Frontal cortex (tissue), 4 donors: Measurements from ENCODE around the gene PA2G4. TPM values are rescaled to one million over a fixed set of nuclear protein-coding genes. Genes with fewer than 3 reads are reported as not detected.
"Not testable (repeated sequence)": the region's sequence is repeated elsewhere in the genome, so short reads cannot be mapped to it uniquely, and the experiment has no call there.

Experiments used
- DNase-seq, 2 donors: peaks; one replicate each; pipeline ENCODE4 v3.0.0; 2012; ENCODE audit warnings: low spot score in 2 of 2
- FAIRE-seq: peaks from 2 replicates; lab custom pipeline; 2012; peaks lifted over from hg19 to GRCh38; lab: Jason Lieb, UNC
- total RNA-seq: library from RNA; depleted of rRNA; stranded (reverse); fragments of >200 nt; gene quantifications from one replicate; pipeline ENCODE4 v1.2.3, GENCODE V29; 2014
- donor health status: control.
- donor health status: control.
- donor health status: control.

PA2G4 gene
- total RNA-seq, 1 donor from 2014 or later = 74.6 TPM

GRCh38 chr12:56097738-56098137, 6.6 kb upstream of the PA2G4 start:
- FAIRE-seq (no peak), DNase-seq (no peak)

DNA sequence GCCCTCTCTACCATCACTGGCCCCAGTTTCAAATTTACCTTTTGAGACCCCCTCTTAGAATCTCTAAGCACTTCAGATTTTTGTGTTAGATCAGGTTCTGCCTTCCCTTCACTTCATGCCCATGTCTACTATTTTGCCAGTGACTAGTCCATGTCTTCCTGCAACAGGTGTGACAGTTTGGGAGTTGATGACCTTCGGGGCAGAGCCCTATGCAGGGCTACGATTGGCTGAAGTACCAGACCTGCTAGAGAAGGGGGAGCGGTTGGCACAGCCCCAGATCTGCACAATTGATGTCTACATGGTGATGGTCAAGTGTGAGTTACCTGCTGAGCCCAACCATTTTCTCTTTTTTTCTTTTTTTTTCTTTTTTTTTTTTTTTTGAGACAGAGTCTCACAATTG, 5.8 kb upstream of the PA2G4 start:
- no peak for FAIRE-seq
- DNase-seq = no peak

- DNase-seq (no peak), FAIRE-seq (no peak)
Measured at GRCh38 chr12:56099787-56100186, 4.6 kb upstream of the PA2G4 start.

DNA sequence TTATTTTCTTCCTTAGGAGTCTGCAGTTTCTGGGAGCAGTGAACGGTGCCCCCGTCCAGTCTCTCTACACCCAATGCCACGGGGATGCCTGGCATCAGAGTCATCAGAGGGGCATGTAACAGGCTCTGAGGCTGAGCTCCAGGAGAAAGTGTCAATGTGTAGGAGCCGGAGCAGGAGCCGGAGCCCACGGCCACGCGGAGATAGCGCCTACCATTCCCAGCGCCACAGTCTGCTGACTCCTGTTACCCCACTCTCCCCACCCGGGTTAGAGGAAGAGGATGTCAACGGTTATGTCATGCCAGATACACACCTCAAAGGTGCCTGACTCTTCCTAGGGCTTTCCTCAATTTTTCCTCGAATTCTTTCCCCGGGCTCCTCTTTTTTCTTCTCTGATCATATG, 3.3 kb upstream of the PA2G4 start:
- FAIRE-seq = no peak

GRCh38 chr12:56102683-56103065, 1.7 kb upstream of the PA2G4 start:
- FAIRE-seq = no peak
- no peak for DNase-seq

More for the DNA sequence above, 3.3 kb upstream of the PA2G4 start:
- no peak for DNase-seq

DNA sequence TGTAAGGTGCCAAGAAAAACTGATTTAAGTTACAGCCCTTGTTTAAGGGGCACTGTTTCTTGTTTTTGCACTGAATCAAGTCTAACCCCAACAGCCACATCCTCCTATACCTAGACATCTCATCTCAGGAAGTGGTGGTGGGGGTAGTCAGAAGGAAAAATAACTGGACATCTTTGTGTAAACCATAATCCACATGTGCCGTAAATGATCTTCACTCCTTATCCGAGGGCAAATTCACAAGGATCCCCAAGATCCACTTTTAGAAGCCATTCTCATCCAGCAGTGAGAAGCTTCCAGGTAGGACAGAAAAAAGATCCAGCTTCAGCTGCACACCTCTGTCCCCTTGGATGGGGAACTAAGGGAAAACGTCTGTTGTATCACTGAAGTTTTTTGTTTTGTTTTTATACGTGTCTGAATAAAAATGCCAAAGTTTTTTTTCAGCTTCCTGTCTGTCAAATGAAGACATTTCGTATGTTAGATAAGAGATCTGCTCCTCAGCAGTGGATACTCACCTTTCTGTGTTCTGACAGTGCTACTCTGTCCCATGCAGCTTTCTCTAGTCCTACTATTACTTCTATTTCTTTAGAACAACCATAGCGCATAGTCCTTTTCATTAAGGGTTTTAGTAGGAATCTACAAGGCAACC, 1.2 kb upstream of the PA2G4 start:
- FAIRE-seq (no peak), DNase-seq (no peak)

DNA sequence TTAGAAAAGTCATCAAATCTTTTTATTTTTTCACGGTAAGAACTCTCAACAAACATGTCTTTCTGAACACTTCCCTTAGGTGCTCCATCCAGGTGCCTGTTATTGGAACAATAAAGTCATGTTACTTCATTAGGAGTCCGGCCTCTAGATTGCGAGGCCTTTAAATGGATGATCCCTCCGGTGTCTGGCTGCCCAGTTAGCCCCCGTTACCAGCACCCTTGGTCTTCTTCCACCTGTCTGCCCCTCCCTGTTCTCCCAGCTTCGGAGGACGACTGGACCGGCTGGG, 593 bp upstream of the PA2G4 start:
- no peak for FAIRE-seq

DNA sequence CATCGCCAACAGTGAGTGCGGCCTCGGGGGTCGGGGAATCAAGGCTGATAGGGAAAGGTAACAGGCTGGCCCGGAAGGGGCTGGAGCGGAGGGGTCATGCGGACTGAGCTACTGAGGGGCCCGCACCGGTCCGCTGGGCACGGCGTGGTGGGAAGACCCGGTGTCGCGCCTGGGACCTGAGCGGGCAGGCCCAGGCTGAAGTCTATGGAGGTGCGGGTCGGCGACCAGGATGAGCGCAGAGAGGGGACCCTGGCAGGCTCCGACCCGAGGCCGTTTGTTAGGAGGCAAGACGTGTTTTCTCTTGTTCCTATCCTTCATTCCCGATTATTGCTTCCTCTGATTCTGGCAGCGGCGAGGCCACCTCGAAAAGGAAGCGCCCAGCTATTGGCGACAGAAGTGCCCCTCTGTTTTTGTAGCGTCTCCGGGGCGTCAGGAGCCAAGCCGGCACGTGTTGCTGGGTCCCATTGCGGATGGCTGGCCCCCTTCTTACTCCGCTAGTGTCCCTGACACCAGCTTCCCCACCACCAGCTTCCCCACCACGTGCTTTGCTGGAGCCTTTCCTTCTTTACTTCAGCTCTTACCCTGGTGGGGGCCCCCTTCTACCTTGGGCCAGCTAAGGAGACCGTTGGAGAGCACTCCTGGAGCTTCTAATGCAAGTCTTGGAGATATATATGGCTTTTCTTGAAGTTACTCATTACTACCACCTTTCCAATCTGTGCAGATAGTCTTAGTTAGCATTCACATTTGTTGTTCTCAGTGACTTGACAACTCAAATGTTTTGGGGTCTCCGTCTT, 653 bp downstream of the PA2G4 start:
- DNase-seq = no peak
- FAIRE-seq = no peak

More for the DNA sequence above, 593 bp upstream of the PA2G4 start:
- no peak for DNase-seq

- no peak for FAIRE-seq
- no peak for DNase-seq
Measured at GRCh38 chr12:56105609-56105902, 1.2 kb downstream of the PA2G4 start.

DNA sequence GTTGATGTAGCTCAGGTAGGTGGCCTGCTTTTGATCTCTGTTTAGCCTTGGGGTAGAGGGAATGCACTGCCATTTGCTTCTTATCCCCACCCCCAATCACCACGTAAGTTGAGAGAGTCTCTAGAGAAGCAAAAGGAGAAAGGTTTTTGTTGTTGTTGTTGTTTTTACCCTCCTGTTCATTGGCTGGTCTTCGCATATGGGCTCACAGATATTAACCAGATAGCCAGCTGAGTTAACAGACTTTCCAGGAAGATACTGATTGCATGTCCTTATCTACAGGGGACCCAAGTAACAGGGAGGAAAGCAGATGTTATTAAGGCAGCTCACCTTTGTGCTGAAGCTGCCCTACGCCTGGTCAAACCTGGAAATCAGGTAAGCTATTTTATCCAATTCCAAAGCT, 2.9 kb downstream of the PA2G4 start:
- FAIRE-seq (no peak), DNase-seq (no peak)

DNA sequence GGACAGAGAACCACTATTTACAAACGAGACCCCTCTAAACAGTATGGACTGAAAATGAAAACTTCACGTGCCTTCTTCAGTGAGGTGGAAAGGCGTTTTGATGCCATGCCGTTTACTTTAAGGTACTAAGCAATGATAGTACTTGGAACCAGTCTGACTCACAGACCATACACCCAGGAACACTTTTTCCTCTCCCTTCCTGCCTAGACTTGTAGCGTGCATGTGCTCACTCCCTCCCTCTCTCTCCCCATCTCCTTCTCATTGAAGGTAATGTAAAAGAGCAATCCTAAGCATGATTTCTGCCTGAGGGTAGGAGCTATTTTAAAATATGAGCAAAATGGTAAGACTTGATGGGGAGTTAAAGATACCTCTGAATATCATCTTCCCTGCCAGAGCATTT, 6.2 kb downstream of the PA2G4 start:
- FAIRE-seq = no peak
- DNase-seq = no peak

DNA sequence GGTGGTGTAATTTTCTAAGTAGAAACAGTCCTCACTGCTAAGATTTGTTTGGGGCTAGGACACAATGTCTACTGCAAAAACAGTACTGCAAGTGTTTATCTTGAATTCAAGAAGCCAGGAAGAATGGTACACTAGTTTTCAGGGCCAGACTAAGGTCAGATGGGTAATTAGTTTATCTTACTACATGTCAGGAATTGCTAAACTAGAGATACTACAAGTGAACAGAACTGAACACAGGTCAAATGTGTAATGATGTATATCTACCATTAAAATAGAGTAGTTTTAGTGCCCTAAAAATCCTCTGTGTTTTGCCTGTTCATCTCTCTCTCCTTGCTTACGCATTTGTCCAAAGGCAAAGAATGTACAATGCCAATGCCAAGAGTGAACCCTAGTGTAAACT, 9.7 kb downstream of the PA2G4 start:
- DNase-seq (no peak), FAIRE-seq (no peak)

- no peak for FAIRE-seq
- no peak for DNase-seq
Measured at GRCh38 chr12:56115329-56115728, 11.0 kb downstream of the PA2G4 start.

GRCh38 chr12:56116267-56117081, 12.1 kb downstream of the PA2G4 start, which contains the start of gene RPL41:
TSS of gene RPL41 (plus strand) at chr12:56116633.
- FAIRE-seq (no peak), DNase-seq (peak; percentile 75 to 80)

DNA sequence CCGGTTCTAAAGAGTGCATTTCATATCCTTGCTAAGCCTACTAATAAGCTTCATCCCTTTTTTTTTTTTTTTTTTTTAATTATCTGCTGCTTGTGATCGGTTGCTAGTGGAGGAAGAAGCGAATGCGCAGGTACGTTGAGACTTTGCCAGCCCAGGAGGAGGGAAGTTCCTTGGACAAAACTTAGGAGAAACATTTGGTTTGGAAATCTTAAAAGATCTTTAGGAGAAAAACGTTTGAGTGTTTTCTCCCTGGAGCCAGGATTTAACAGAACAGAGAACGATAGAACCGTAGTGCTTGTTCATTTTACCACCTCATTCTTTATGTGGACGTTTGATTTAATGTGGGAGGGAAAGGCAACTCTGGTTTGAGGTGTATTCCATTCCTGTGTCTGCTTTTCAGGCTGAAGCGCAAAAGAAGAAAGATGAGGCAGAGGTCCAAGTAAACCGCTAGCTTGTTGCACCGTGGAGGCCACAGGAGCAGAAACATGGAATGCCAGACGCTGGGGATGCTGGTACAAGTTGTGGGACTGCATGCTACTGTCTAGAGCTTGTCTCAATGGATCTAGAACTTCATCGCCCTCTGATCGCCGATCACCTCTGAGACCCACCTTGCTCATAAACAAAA, 12.8 kb downstream of the PA2G4 start:
- DNase-seq, FAIRE-seq: not testable (repeated sequence)

GRCh38 chr12:56117778-56118687, 13.7 kb downstream of the PA2G4 start, which contains the start of gene ZC3H10:
TSS of gene ZC3H10 (plus strand) at chr12:56118266. CDS start at chr12:56120563, 2,297 bp downstream.
- FAIRE-seq (no peak), DNase-seq (peak; percentile 93)

GRCh38 chr12:56118688-56119357, 14.5 kb downstream of the PA2G4 start:
- FAIRE-seq (no peak), DNase-seq (no peak)

DNA sequence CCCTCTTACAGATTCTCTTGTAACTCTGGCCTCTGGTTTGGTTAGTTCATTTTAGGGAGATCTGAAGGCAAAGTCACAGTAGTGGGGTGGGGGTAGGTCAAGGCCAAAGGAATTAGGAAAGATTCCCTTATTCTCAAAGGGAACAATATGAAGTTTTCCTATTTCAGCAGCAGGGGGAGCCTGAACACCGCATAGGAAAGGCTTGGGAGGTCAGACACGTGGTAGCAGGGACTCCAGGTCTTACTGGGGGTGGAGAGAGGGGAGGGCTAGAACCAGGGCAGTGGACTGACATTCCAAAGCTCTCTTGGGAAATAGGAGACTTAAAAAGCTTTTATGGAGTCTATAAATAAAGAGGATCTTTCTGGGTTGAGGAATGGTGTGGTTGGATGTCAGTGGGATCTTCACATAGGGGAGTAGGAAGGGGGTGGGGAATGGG, 15.0 kb downstream of the PA2G4 start:
- peak; percentile 66 to 80 for DNase-seq
- FAIRE-seq = no peak
